HG02571 (cell line): Measurements from ENCODE around the gene CRYBA2.

ENCODE experiments used
- ATAC-seq: cut with Tn5 transposase; IDR thresholded peaks from one replicate; pipeline ENCODE4 v1.9.1; 2021; ENCODE audit warnings: mild to moderate bottlenecking, moderate library complexity; ENCODE audit not compliant: unreplicated experiment

CRYBA2 gene

DNA sequence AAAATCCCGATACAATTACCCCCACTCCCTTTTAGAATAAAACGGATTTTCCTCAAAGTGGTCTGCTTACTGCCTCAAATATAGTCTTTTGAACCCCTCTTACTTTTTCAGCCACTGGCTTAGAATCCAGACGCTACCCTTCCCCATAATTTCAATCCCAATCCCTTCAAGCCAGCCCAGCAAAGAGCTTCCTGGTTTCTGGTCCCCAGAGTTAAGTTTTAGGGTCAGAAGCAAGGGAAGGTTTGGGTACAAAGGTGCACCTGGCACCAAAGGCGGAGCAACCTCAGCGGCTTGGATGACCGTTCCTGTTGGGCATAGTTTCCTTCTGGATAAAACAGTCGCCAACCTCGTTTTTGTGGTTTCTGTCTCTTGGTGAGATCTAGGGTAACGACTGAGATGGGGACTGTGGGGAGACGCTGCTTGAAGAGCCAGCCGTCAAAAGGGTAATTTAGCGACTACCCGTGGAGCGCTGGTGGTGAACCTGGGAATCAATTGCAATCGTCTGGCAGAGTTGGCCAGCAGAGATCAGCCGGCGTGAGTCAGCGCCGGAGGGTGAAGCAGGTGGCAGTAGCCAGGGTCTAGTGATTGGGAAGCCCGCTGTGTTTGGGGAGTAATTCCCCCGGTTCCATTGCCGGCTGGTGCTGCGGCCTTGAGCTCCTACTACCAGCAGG, 9.8 kb downstream of the CRYBA2 start:
- ATAC-seq, result no peak

GRCh38 chr2:218982586-218983262, 10.5 kb downstream of the CRYBA2 start:
- ATAC-seq, result no peak

- no peak for ATAC-seq
These were observed 11.2 kb downstream of the CRYBA2 start for GRCh38 chr2:218981881-218982585.

GRCh38 chr2:218981390-218981880, 11.8 kb downstream of the CRYBA2 start:
- no peak for ATAC-seq

DNA sequence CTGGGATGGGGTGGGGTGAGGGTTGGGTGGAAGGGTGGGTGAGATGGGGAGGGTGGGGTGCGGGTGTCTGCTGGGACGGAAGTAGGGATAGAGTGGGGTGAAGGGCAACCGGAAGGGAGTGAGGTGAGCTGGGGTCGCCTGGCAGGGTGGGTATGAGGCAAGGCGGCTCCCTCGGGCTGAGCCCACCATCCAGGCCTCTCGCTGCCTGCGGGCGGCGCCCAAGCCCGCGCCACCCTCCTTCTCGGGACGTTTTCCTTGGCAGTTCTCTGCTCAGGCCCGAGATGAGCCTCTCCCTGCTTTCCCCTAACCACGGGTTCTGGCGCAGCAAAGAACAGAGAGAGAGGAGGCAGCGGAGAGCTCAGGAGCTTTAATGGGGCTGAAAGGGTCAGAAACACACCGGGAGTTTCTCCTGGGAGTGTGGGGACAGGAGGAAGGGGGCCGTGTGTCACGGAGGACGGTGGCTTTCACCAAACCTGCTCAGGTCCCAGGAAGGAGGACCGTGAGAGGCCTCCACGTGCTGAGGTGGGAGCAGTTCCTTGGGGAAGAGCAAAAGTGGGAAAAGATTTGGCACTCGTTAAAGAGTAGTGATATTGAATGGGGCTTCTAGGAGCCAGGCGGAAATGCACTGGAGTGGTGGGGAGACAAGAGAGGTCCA, 12.4 kb downstream of the CRYBA2 start:
- no peak for ATAC-seq

DNA sequence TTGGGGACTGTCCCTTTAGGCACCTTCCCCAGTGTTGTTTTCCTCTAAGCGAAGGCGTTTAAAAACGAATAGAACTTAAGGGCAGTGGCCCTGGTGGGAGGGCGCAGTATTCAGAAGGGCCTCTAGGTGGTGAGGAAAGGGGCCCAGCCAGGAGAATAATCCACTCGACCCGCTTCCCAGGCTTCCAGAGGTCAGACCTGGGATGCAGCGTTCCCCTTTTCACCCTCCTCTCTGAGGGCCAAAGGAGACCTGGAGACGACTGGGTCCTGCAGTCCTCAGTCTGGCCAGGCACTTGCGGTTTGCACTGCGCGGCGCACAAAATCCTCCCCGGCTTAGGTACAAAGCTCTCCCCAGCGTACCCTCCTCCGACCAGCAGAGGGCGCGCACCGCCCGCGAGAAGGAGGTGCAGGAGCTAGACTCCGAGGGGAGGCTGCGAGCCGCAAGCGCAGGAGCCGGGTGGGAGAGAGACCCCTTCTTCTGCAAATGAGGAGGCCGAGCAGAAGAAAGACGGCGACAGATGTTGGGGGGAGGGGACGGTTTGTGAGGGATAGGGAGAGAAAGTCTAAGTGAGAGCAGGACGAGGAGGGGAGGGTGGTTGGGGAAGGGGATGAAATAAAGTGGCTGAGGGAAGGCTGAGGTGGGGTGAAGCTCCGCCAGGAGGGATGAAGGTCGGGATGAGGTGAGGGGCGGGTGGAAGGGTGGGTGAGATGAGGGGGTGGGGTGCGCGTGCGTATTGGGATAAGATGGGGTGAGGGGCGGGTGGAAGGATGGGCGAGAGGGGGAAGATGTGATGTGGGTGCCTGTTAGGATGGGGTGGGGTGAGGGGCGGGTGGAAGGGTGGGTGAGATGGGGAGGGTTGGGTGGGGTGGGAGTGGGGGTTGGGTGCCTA, 13.1 kb downstream of the CRYBA2 start:
- peak; percentile 79 for ATAC-seq

- ATAC-seq, result no peak
These were observed 18.0 kb downstream of the CRYBA2 start for GRCh38 chr2:218975060-218975777.

DNA sequence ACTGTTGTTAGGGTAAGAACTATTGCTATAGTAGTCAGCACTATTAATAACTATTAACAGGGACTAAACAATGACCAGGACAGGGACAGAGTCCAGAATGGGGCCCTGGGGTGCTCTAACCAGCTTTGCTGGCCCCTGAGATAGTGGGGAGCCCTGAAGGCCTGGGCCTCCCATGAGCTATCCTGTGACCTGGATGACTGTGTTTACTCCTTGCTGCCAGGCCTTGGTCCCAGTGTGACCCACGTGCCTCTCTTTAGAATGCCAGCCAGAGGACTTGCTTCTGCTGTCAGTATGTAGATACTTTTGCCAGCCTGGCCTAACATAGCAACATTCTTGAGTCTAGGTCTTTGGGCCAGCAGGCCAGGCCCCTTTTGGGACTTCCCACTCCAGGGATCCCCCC, 22.3 kb downstream of the CRYBA2 start:
- ATAC-seq, result no peak

- no peak for ATAC-seq
These were observed 29.0 kb downstream of the CRYBA2 start for GRCh38 chr2:218964041-218964771.

DNA sequence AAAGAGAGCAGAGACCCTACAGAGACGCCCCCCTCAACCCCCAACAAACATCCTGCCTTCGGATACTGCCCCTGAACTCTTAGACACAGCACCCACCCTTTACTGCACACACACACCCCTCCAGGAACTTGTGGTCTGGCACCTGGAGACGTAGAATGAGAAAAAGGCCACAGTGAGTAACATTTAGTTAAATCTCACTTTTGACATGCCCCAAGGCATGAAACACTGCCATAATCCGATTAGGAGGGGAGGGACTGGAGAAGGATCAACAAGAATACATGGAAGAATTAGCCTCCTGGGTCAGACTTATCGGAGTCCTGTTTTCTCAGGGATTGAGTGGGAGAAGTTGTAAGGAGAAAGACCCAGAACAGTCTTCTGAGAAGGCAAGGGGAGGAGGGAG, 29.6 kb downstream of the CRYBA2 start:
- no peak for ATAC-seq

- no peak for ATAC-seq
These were observed 30.2 kb downstream of the CRYBA2 start for GRCh38 chr2:218962859-218963492.

DNA sequence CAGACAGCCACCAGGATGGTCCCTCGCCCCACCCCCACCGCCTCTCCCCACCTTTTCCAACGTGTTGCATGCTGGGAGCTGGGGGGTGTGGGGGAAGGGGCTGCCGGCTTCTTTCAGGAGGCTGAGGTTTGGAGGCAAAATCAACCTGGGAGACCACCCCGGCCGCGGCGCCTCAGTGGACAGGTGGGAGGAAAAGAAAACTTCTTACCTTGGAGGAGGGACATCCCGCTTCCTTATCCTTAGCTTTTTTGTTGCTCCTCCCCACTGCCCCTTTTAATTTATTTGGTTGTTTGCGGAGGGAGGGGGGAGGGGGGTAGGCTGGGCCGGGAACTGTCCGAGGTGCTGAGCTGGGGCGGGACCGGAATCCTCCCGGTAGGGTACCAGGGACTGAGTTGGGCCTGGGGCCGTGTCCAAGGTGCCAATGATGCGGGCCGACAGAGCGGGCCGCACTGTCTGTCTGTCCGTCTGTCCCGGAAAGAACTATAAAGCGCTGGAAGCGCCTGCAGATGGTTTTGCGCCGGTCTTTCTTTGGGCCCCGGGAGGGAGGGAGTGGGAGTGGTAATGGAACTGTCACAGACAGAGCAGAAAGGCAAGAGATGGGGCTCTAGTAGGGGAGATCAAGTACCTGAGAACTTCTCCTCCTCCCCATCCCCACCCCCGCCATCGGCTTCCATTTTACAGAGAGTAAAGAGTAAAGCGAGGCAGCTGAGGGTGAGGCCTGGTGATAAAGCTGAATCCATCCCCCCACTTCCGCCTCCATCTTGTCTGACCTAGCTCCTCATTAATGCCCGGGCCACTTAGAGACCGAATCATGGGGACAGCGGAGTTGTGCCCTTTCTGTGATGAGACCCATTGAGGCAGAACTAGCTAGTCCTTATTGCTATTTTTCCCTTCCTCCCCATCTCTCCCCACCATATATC, 31.3 kb downstream of the CRYBA2 start:
- ATAC-seq, result no peak

DNA sequence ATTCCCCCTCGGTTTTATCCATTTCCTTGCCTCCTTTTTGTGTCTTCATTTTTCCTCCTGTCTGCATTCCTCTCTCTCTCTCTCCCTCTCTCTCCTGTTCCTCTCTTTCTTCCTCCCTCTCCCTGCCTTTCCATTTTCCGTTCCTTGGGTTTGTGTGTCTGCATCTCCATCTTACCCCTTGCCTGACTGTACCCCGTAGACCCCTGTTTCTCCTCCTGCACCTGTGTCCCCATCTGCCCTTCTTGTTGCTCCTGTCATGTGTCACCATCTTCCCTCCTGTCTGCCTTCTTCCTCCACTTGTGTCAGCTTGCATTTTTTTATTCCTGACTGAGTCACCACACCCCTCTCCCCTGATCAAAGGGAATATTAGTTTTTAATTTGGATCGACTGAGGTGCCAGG, 32.0 kb downstream of the CRYBA2 start:
- ATAC-seq, result no peak

GRCh38 chr2:218960309-218961165, 32.7 kb downstream of the CRYBA2 start:
- ATAC-seq, result no peak

- ATAC-seq, result no peak
These were observed 33.4 kb downstream of the CRYBA2 start for GRCh38 chr2:218959761-218960308.

DNA sequence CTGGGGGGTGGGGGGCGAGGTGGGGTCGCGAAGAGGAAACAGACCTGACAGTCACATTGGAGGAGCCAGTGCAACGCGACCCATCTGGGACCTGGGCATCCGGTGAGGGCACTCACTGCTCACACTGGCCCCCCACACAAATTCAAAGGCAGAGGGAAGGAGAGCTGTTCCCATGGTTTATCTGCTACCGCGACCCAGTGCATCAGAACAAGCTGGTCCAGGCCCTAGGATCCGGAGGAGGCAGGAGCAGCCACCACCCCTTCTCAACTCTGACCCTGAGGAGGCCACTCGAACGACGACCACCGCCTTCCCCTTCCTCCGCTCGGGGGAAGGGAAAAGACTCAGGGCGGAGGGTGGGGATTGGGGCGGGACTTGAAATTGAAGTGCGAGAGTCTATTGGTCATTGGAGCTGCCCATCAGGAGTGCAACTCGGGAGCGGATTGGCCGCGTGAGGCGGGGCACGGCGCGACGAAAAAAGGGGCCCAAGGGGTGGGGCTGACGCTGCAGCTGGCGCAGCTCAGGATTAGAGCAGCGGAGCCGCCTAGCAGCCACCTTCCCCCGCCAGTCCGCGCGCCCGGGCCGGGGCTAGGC, 34.0 kb downstream of the CRYBA2 start, which contains the start of gene CDK5R2:
TSS of gene CDK5R2 (plus strand) at position 526 of the 591 bp plus-strand sequence. CDS start 155 bp downstream, outside the sequence.
- peak; percentile 96 for ATAC-seq
